Measurements from ENCODE around the gene ATL3. TPM values are rescaled to one million over a fixed set of nuclear protein-coding genes. Genes with fewer than 3 reads are reported as not detected.

ATL3 gene
- total and polyA plus RNA-seq, 2 of the 13 experiments (the other 11 are each of a cell fraction or from before 2014, with no cell fraction given): not detected

DNA sequence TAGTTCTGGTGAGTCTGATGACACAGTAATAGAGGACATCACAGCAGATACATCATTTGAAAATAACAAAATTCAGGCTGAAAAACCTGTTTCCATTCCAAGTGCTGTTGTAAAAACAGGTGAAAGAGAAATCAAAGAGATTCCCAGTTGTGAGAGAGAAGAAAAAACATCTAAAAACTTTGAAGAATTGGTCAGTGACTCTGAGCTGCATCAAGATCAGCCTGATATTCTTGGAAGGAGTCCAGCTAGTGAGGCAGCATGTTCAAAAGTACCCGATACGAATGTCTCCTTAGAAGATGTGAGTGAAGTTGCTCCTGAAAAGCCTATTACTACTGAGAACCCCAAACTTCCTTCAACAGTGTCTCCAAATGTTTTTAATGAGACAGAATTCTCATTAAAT is 48.8 kb upstream of the ATL3 start (continued):
- no peak for TF ChIP-seq HMG20A (CRISPR knock-in tag; IDR thresholded peaks at IDR 0.05; ENCODE audit: borderline replicate concordance)
- no peak for TF ChIP-seq FLYWCH1 (CRISPR knock-in tag; IDR thresholded peaks at IDR 0.05)
- TF ChIP-seq, protein P1, sequence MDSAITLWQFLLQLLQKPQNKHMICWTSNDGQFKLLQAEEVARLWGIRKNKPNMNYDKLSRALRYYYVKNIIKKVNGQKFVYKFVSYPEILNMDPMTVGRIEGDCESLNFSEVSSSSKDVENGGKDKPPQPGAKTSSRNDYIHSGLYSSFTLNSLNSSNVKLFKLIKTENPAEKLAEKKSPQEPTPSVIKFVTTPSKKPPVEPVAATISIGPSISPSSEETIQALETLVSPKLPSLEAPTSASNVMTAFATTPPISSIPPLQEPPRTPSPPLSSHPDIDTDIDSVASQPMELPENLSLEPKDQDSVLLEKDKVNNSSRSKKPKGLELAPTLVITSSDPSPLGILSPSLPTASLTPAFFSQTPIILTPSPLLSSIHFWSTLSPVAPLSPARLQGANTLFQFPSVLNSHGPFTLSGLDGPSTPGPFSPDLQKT (CRISPR knock-in tag; IDR thresholded peaks at IDR 0.05; ENCODE audit: borderline replicate concordance): no peak
- no peak for TF ChIP-seq ATRX (CRISPR knock-in tag; IDR thresholded peaks at IDR 0.05; ENCODE audit: borderline replicate concordance)
- TF ChIP-seq MED8 (CRISPR knock-in tag; IDR thresholded peaks at IDR 0.05; ENCODE audit: insufficient replicate concordance): no peak
- TF ChIP-seq ZNF33B (CRISPR knock-in tag; IDR thresholded peaks at IDR 0.05): no peak
- no peak for TF ChIP-seq SMYD3 (CRISPR knock-in tag; IDR thresholded peaks at IDR 0.05)
- no peak for TF ChIP-seq DR1 (CRISPR knock-in tag; IDR thresholded peaks at IDR 0.05)
- TF ChIP-seq SMC3 (IDR thresholded peaks at IDR 0.05; ENCODE audit: low read length): no peak
- TF ChIP-seq HCFC1 (IDR thresholded peaks at IDR 0.05; ENCODE audit: low read depth, low read length): no peak
- no peak for TF ChIP-seq SIX1 (CRISPR knock-in tag; IDR thresholded peaks at IDR 0.05; ENCODE audit: borderline replicate concordance)

DNA sequence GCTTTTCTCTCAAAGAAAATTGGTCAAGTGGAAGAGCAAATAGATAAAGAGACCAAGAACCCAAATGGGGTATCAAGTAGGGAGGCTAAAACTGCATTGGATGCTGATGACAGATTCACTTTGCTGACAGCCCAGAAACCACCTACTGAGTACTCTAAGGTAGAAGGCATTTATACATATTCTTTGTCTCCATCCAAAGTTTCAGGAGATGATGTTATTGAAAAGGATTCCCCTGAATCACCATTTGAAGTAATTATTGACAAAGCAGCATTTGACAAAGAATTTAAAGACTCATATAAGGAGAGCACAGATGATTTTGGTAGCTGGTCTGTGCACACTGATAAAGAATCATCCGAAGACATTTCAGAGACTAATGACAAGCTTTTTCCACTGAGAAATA is 47.8 kb upstream of the ATL3 start:
- H3K79me2 ChIP-seq (ENCODE audit: insufficient read depth, low read length): no peaks in the 10 kb centered on the region
- H3K27ac ChIP-seq (ENCODE audit: extremely low read length, insufficient read depth, low read length): no peak overlapping the region
- ATAC-seq (no peak), DNase-seq (ENCODE audit: low spot score) (no peak), FAIRE-seq (no peak)
- POLR2A ChIA-PET: interaction anchor here (0.9 kb wide), 1 partner anchor 37 kb away, joined by 4 read pairs; the partner anchor contains the start of gene RTN3
- H4K20me1 ChIP-seq (ENCODE audit: insufficient read depth, low read length): no peaks in the 10 kb centered on the region; the same call in 1 of the 2 replicates
- H3K9ac ChIP-seq (ENCODE audit: insufficient read depth, low read depth, low read length): no peak overlapping the region
- BruUV-seq (replicated peaks): no TSS peak
- intact Hi-C loops (cut with micrococcal nuclease; ENCODE audit: unreplicated experiment): no loop called here
- peaks cover 16% of the 10 kb centered on the region for H3K4me1 ChIP-seq (ENCODE audit: insufficient read depth, low read length)
- H3K4me2 ChIP-seq (ENCODE audit: low read depth, low read length): no peak overlapping the region
- no peaks in the 10 kb centered on the region for H3K27me3 ChIP-seq (ENCODE audit: control insufficient read depth in 1 of 2, insufficient read depth in 2 of 2, low read length in 2 of 2)
- no peak overlapping the region for H2AFZ ChIP-seq (ENCODE audit: low read length)
- peaks cover 2 to 6% of the 10 kb centered on the region in 2 experiments; a peak in 1 of 5 replicates for H3K36me3 ChIP-seq (replicated peaks in 1 of 2; ENCODE audit: control insufficient read depth in 1 of 2, insufficient read depth in 2 of 2, low read length in 2 of 2)
- 100% methylated on average over 1 of the region's 1 CpG for WGBS (ENCODE audit: low lambda C conversion rate)
- CTCF ChIA-PET (ENCODE audit: low intra/inter-chr PET ratio, low total read pairs): no interaction called here
- TF ChIP-seq PCBP2 (optimal IDR thresholded peaks at IDR 0.05; ENCODE audit: low read depth, low read length, poor library complexity, severe bottlenecking) (no peak), HMGA1 (CRISPR knock-in tag; conservative IDR thresholded peaks at IDR 0.05) (no peak), MTF1 (CRISPR knock-in tag; IDR thresholded peaks at IDR 0.05) (no peak), ZNF674 (CRISPR knock-in tag; IDR thresholded peaks at IDR 0.05; ENCODE audit: low read depth) (no peak), ZNF556 (CRISPR knock-in tag; IDR thresholded peaks at IDR 0.05; ENCODE audit: borderline replicate concordance) (no peak), TEAD2 (CRISPR knock-in tag; IDR thresholded peaks at IDR 0.05) (no peak)
- H3K9me3 ChIP-seq (ENCODE audit: low read length): no peaks in the 10 kb centered on the region
- in situ Hi-C loops (cut with HindIII; ENCODE audit: extremely low pct_ligation_motif_present, low pct_unique_long_range_greater_than_20kb): no loop called here
- H3K4me3 ChIP-seq (replicated peaks in 1 of 3; ENCODE audit: insufficient read depth in 1 of 3, low read depth in 2 of 3, low read length in 3 of 3): no peak overlapping the region

Data from HepG2 (cell line).